Choroid plexus epithelial cell (primary cell): ENCODE results near the gene F10.
A peak's percentile ranks its signal among the peaks of the same experiment; 100 is the strongest.

Experiments used
- DNase-seq: peaks from one replicate; pipeline ENCODE4 v3.0.0-alpha.2; 2010; ENCODE audit warnings: low read depth
- H3K4me3 ChIP-seq: 2 replicates; pipeline ENCODE4 v1.5.1; 2011; ENCODE audit warnings: low read depth, mild to moderate bottlenecking, control low read depth, low read length, moderate library complexity
- CTCF ChIP-seq: conservative IDR thresholded peaks from 2 replicates; pipeline ENCODE4 v1.5.1; 2011; ENCODE audit warnings: low read depth, mild to moderate bottlenecking, control low read depth, inconsistent platforms, low read length, moderate library complexity

F10 gene

DNA sequence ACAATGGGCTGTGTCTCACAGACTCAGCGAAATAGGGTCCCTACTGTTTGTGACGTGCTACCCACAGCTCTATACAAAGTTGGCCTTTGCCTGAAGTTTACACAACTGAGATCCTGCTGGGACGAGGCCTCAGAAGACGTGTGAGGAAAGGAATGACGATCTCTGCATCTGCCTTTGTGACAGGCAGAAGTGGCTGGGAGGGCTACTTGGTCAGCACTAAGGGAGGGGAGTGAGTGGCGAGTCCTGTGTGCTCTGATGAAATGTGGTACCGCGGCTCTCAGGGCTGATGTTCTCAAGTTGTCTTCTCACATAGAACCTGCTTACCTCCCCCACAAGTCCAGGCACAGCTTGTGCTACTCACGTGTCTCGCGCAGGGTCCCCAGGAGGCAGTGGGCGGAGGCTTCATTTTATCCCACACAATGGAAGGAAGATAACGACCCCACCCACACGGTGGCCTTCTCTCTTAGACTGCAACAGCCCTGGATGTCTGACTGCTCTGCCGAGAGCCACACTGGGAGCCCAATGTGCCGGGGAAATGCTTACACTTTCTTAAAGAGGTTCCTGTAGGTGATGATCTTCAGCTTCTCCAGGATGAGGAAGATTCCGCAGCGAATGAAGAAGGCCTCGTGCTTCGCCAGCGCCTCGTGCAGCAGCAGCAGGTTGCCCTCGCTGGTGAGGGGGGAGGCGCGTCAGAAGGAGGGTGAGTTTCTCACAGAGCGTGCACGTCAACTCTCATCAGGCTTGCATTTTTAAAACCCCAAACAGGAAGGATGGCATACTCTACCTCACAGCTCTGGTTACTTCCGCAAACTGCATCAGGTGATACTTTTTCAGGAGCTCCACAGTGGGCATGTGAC lies 57.0 kb downstream of the F10 start:
- H3K4me3 ChIP-seq: no peak overlapping the region
- TF ChIP-seq CTCF: no peak
- DNase-seq: peak; percentile 94

DNA sequence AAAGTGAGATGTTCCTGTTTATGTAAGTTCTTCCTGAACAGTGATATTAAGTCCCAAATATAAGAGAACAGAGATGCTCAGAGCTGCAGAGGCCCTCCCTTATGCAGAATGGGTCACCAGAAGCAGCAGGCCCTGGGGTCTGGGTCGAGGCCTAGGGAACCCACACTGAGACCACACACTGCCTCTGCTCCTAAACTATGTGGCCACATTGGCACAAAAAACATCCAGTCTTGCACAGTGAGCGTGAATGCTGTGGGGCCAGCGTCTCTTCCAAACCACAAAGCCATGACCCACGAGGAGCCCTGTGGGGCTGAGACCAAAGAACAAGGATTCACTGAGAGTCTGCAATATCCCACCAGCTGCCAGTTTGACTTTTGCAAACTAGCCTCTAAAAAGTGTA lies 59.4 kb downstream of the F10 start:
- no peak for TF ChIP-seq CTCF
- H3K4me3 ChIP-seq: no peak overlapping the region
- DNase-seq: peak; percentile 98

DNA sequence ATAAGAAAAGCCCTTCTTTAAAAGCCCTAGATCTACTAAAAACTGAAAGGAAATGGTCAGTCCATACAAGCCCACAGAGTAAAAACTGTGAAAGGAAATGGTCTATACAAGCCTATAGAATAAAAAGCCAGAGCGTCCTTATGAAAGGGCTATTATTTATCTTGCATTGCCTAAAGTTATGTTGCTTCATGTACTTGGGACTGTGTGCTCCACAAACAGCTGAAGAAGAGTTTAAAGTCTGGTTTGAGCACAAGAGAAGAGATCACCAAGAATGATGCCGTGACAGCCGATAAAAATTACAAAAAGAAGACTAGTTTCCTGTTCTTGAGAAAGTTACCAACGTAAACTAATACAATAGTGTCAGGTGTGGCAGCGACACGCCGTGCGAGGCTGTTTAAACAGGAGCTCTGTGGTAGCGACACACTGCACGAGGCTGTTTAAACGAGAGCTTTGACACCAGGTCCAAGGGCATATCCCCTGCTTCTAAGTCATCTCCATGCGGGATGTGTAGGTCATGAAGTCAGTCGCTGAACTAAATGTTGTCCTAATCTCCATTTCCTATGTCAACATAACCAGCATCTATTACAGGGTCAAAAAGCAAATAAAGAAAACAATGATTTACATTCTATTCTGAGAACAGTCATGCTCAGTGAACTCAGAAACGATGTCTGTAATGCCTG lies 61.0 kb downstream of the F10 start:
- H3K4me3 ChIP-seq: no peak overlapping the region
- peak; percentile 72 for DNase-seq

DNA sequence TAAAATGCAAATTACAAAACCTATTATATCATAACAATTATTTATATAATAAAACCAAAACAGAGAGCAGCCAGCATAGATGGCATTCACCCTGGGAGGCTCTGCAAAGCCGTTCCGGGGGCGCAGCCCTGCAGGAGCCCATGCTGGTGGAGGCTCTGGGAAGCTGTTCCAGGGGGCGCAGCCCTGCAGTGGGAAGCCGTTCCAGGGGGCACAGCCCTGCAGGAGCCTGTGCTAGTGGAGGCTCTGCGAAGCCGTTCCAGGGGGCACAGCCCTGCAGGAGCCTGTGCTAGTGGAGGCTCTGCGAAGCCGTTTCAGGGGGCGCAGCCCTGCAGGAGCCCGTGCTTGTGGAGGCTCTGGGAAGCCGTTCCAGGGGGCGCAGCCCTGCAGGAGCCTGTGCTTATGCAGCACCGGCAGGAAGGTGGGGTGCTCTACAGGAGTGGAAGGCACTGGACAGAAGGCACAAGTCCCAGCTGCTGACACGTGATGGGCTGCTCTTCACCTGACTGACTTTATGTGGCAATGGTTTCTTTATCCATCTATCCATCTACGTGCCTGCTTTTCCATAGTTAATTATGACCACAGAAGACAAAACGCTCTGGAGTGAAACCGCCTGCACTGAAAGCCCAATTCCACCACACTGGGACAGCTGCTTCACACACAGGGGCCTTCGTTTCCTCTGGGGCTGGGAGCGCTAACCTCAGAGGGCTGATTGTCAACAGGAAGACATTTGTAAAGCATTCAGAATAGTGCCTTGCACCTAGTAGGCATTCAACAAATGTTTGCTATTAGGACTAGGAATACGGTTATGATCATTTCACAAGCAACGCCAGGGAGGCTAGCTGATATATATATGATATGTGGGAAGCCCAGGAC lies 62.2 kb downstream of the F10 start:
- H3K4me3 ChIP-seq: no peak overlapping the region
- DNase-seq: no peak
- no peak for TF ChIP-seq CTCF

More for the DNA sequence above, 61.0 kb downstream of the F10 start:
- no peak for TF ChIP-seq CTCF

DNA sequence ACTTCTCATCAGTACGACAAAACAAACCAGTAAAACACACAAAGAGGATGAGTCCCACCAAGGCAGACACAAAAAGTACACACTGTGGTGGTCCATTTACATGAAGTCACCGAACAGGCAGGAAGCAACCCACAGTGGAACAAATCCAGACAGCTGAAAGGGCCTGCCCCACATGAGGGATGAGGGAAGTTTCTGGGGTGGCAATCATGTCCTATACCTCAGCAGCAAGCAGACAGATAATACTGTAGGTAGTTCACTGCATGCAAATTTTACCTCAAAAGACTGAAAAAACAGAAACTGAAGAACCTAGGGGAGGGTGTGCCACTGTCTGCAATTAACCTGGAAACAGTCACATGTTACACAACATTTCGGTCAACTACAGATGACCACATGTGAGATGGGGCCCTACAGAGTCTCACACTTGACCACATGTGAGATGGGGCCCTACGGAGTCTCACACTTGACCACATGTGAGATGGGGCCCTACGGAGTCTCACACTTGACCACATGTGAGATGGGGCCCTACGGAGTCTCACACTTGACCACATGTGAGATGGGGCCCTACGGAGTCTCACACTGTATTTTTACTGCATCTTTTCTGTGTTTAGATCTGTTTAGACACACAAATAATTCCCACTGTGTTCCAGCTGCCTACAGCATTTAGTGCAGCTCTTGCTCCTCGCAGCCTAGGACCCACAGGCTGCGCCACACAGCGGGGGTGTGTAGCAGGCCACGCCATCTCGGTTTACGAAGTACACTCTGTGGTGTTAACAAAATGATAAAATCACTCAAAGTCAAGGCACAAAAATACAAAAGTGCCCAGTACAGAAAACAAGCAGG lies 63.7 kb downstream of the F10 start:
- TF ChIP-seq CTCF: no peak
- no peak for DNase-seq
- no peak overlapping the region for H3K4me3 ChIP-seq

- TF ChIP-seq CTCF: peak; percentile 28
- DNase-seq: peak; percentile 99
- peak overlapping the region; percentile 8 for H3K4me3 ChIP-seq
Measured at GRCh38 chr13:113187263-113187669, 64.7 kb downstream of the F10 start.
